Kidney epithelial cell (primary cell): Measurements from ENCODE around the gene AGBL4. TPM values are rescaled to one million over a fixed set of nuclear protein-coding genes. Genes with fewer than 3 reads are reported as not detected.

Source experiments
- DNase-seq: peaks from one replicate; pipeline ENCODE4 v3.0.0-alpha.2; 2010; ENCODE audit warnings: low read depth
- H3K27me3 ChIP-seq: 2 replicates; pipeline ENCODE4 v1.6.0; 2011; ENCODE audit warnings: low read length; ENCODE audit not compliant: control insufficient read depth, insufficient read depth
- H3K36me3 ChIP-seq: 2 replicates; pipeline ENCODE4 v1.5.1; 2011; ENCODE audit warnings: low read length; ENCODE audit not compliant: control insufficient read depth, insufficient read depth
- H3K4me3 ChIP-seq: 2 replicates; pipeline ENCODE4 v1.5.1; 2011; ENCODE audit warnings: low read depth, mild to moderate bottlenecking, control low read depth, low read length
- total RNA-seq: library from RNA; depleted of rRNA; stranded (reverse); fragments of >200 nt; gene quantifications from 2 replicates; pipeline ENCODE4 v1.2.3, GENCODE V29; 2015
- TF ChIP-seq, protein P1 (sequence below): IDR thresholded peaks from 2 replicates; pipeline ENCODE4 v1.5.1; 2011; ENCODE audit warnings: mild to moderate bottlenecking, moderate library complexity, low read length, control low read depth, inconsistent platforms; ENCODE audit not compliant: insufficient read depth, poor library complexity, severe bottlenecking

AGBL4 gene
- total RNA-seq, 1 donor from 2014 or later, result not detected

DNA sequence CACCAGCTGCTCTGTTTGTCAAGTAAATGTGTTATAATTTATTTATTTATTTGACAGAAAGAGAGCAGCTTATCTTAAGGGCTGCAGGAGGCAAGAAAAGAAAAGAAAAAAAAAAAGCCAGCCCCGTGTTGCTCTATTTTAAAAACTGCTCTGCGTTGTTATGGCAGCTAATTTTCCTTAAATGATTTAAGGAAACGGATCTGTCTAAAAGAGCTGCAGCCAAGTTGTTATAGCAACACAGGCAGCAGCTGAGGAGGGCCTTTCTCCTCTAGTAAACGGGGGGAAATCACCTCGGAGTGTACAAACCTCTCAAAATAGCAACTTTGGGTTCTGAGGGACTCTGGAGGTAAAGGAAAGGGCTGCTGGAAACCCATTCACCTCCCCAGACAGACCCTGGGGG is 1396.3 kb downstream of the AGBL4 start:
- no peaks in the 10 kb centered on the region for H3K36me3 ChIP-seq
- peaks cover 2% of the 10 kb centered on the region for H3K27me3 ChIP-seq
- TF ChIP-seq, protein P1, sequence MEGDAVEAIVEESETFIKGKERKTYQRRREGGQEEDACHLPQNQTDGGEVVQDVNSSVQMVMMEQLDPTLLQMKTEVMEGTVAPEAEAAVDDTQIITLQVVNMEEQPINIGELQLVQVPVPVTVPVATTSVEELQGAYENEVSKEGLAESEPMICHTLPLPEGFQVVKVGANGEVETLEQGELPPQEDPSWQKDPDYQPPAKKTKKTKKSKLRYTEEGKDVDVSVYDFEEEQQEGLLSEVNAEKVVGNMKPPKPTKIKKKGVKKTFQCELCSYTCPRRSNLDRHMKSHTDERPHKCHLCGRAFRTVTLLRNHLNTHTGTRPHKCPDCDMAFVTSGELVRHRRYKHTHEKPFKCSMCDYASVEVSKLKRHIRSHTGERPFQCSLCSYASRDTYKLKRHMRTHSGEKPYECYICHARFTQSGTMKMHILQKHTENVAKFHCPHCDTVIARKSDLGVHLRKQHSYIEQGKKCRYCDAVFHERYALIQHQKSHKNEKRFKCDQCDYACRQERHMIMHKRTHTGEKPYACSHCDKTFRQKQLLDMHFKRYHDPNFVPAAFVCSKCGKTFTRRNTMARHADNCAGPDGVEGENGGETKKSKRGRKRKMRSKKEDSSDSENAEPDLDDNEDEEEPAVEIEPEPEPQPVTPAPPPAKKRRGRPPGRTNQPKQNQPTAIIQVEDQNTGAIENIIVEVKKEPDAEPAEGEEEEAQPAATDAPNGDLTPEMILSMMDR, result no peak
- DNase-seq, result no peak
- H3K4me3 ChIP-seq, result no peak overlapping the region

GRCh38 chr1:48619539-48619938 is 1404.2 kb downstream of the AGBL4 start:
- TF ChIP-seq, protein P1, result no peak
- DNase-seq, result peak; percentile 14
- H3K27me3 ChIP-seq, result no peaks in the 10 kb centered on the region
- no peaks in the 10 kb centered on the region for H3K36me3 ChIP-seq
- H3K4me3 ChIP-seq, result no peak overlapping the region

GRCh38 chr1:48617252-48617651 is 1406.5 kb downstream of the AGBL4 start:
- H3K27me3 ChIP-seq, result no peaks in the 10 kb centered on the region
- TF ChIP-seq, protein P1, result no peak
- no peaks in the 10 kb centered on the region for H3K36me3 ChIP-seq
- DNase-seq, result no peak
- H3K4me3 ChIP-seq, result no peak overlapping the region

GRCh38 chr1:48616710-48617109 is 1407.0 kb downstream of the AGBL4 start:
- H3K36me3 ChIP-seq, result no peaks in the 10 kb centered on the region
- TF ChIP-seq, protein P1, result no peak
- no peak overlapping the region for H3K4me3 ChIP-seq
- no peaks in the 10 kb centered on the region for H3K27me3 ChIP-seq
- DNase-seq, result no peak

GRCh38 chr1:48611841-48612240 is 1411.9 kb downstream of the AGBL4 start:
- no peaks in the 10 kb centered on the region for H3K36me3 ChIP-seq
- TF ChIP-seq, protein P1, result no peak
- no peak overlapping the region for H3K4me3 ChIP-seq
- H3K27me3 ChIP-seq, result no peaks in the 10 kb centered on the region
- DNase-seq, result no peak
